ENCODE measurements around the gene MICAL3. TPM values are rescaled to one million over a fixed set of nuclear protein-coding genes. Genes with fewer than 3 reads are reported as not detected.

Gene MICAL3
- total and polyA plus RNA-seq, 9 of the 15 experiments (the other 6 are each of a cell fraction or from before 2014, with no cell fraction given), result 0.53 to 32.1 (median 12.3) TPM

GRCh38 chr22:17817079-17817478 is 207.3 kb downstream of the MICAL3 start:
- ChIA-PET CTCF (ENCODE audit: low intra/inter-chr PET ratio) (no interaction called here), POLR2A (interaction anchor here (0.8 to 1.1 kb wide), 2 partner anchors 32 to 261 kb away, joined by 3 read pairs; partner anchors contain the start of gene PEX26)
- Histone ChIP-seq H3K9ac (ENCODE audit: insufficient read depth in 1 of 2, low read depth in 2 of 2, low read length in 2 of 2) (no peak overlapping the region), H3K4me2 (ENCODE audit: insufficient read depth, low read length) (no peak overlapping the region), H2AFZ (ENCODE audit: low read depth, low read length) (no peak overlapping the region), H3K9me3 (replicated peaks; ENCODE audit: control insufficient read depth, insufficient read depth, low read depth, low read length) (no peaks in the 10 kb centered on the region), H3K4me1 (replicated peaks in 1 of 2; ENCODE audit: control insufficient read depth in 2 of 2, insufficient read depth in 2 of 2, low read length in 2 of 2) (peaks cover 0 to 8% of the 10 kb centered on the region in 2 experiments; a peak in 1 of 5 replicates), H3K9me1 (ENCODE audit: control insufficient read depth, insufficient read depth, low read length) (no peaks in the 10 kb centered on the region), H4K20me1 (replicated peaks; ENCODE audit: control insufficient read depth, insufficient read depth, low read length) (peaks cover 4% of the 10 kb centered on the region; the same call in 1 of the 2 replicates), H3K4me3 (no peak overlapping the region), H3K79me2 (ENCODE audit: control insufficient read depth, insufficient read depth, low read length) (no peaks in the 10 kb centered on the region), H3K36me3 (ENCODE audit: control insufficient read depth, insufficient read depth, low read length) (peaks cover 10% of the 10 kb centered on the region; the same call in 1 of the 3 replicates), H3K27me3 (ENCODE audit: control insufficient read depth in 2 of 2, insufficient read depth in 2 of 2, low read length in 2 of 2) (no peaks in the 10 kb centered on the region), H3K27ac (ENCODE audit: extremely low read depth, low read depth, low read length) (no peak overlapping the region)
- WGBS (ENCODE audit: insufficient coverage, low coverage, missing lambda C conversion rate), result 78% methylated on average over 11 of the region's 21 CpGs
- FAIRE-seq, result no peak
- intact Hi-C loops (cut with micrococcal nuclease), result no loop called here
- TF ChIP-seq TFAM (CRISPR knock-in tag; conservative IDR thresholded peaks at IDR 0.05), result no peak
- TF ChIP-seq ATF4 (CRISPR knock-in tag; IDR thresholded peaks at IDR 0.05), result no peak
- TF ChIP-seq SREBF2 (CRISPR knock-in tag; IDR thresholded peaks at IDR 0.05), result no peak
- no peak for TF ChIP-seq SMAD1 (IDR thresholded peaks at IDR 0.05; ENCODE audit: low read depth, low read length, partially characterized antibody)
- no TSS peak for BruUV-seq (replicated peaks)
- ATAC-seq, result no peak
- in situ Hi-C loops (cut with MboI), result no loop called here
- DNase-seq (ENCODE audit: extremely low read depth in 1 of 4, low spot score in 3 of 4), result no peak

- H2AFZ ChIP-seq (ENCODE audit: low read depth, low read length), result no peak overlapping the region
- no peak for FAIRE-seq
- no peaks in the 10 kb centered on the region for H3K27me3 ChIP-seq (ENCODE audit: control insufficient read depth in 2 of 2, insufficient read depth in 2 of 2, low read length in 2 of 2)
- H3K4me3 ChIP-seq, result no peak overlapping the region
- WGBS (ENCODE audit: insufficient coverage, low coverage, missing lambda C conversion rate), result 82% methylated on average over 13 of the region's 14 CpGs
- intact Hi-C loops (cut with micrococcal nuclease) (no loop called here), in situ Hi-C loops (cut with MboI) (no loop called here)
- H3K36me3 ChIP-seq (ENCODE audit: control insufficient read depth, insufficient read depth, low read length), result peaks cover 10% of the 10 kb centered on the region; the same call in 1 of the 3 replicates
- no peak for ATAC-seq
- H3K4me2 ChIP-seq (ENCODE audit: insufficient read depth, low read length), result no peak overlapping the region
- DNase-seq (ENCODE audit: extremely low read depth in 1 of 4, low spot score in 3 of 4), result no peak
- 0 out of 2 replicates have a peak, but pooled peaks cover 4% of the 10 kb centered on the region for H4K20me1 ChIP-seq (replicated peaks; ENCODE audit: control insufficient read depth, insufficient read depth, low read length)
- H3K79me2 ChIP-seq (ENCODE audit: control insufficient read depth, insufficient read depth, low read length), result no peaks in the 10 kb centered on the region
- no peaks in the 10 kb centered on the region for H3K9me1 ChIP-seq (ENCODE audit: control insufficient read depth, insufficient read depth, low read length)
- no peak overlapping the region for H3K27ac ChIP-seq (ENCODE audit: extremely low read depth, low read depth, low read length)
- peaks cover 0 to 8% of the 10 kb centered on the region in 2 experiments; a peak in 1 of 5 replicates for H3K4me1 ChIP-seq (replicated peaks in 1 of 2; ENCODE audit: control insufficient read depth in 2 of 2, insufficient read depth in 2 of 2, low read length in 2 of 2)
- CTCF ChIA-PET (ENCODE audit: low intra/inter-chr PET ratio), result no interaction called here
- no peak overlapping the region for H3K9ac ChIP-seq (ENCODE audit: insufficient read depth in 1 of 2, low read depth in 2 of 2, low read length in 2 of 2)
- BruUV-seq (replicated peaks), result no TSS peak
- POLR2A ChIA-PET, result interaction anchor here (0.8 to 1.1 kb wide), 2 partner anchors 32 to 261 kb away, joined by 3 read pairs; partner anchors contain the start of gene PEX26
- H3K9me3 ChIP-seq (replicated peaks; ENCODE audit: control insufficient read depth, insufficient read depth, low read depth, low read length), result no peaks in the 10 kb centered on the region
- no peak for TF ChIP-seq ZNF121 (CRISPR knock-in tag; conservative IDR thresholded peaks at IDR 0.05)
- no peak for TF ChIP-seq FOS (IDR thresholded peaks at IDR 0.05; ENCODE audit: extremely low read depth, insufficient read length)
- no peak for TF ChIP-seq SMARCC2 (IDR thresholded peaks at IDR 0.05; ENCODE audit: low read depth)
- TF ChIP-seq POU5F1 (IDR thresholded peaks at IDR 0.05; ENCODE audit: borderline replicate concordance, low read depth, low read length, partially characterized antibody), result no peak
- TF ChIP-seq PTBP1 (IDR thresholded peaks at IDR 0.05; ENCODE audit: low read depth, low read length), result no peak
- no peak for TF ChIP-seq DDX20 (tag; IDR thresholded peaks at IDR 0.05; ENCODE audit: low read depth)
- no peak for TF ChIP-seq KLF1 (tag; IDR thresholded peaks at IDR 0.05)
- TF ChIP-seq TRIM24 (IDR thresholded peaks at IDR 0.05), result no peak
- no peak for TF ChIP-seq ZC3H4 (CRISPR knock-in tag; IDR thresholded peaks at IDR 0.05; ENCODE audit: borderline replicate concordance)
These were observed 207.7 kb downstream of the MICAL3 start for GRCh38 chr22:17816649-17817048.

Measured in K562 (cell line).